Ectodermal cell (in vitro differentiated cells): ENCODE results near the gene ASB7.
"Not testable (repeated sequence)": the region's sequence is repeated elsewhere in the genome, so short reads cannot be mapped to it uniquely, and the experiment has no call there.

Source experiments
- H3K27ac ChIP-seq: 2 replicates; pipeline ENCODE4 v1.7.0; 2013; ENCODE audit warnings: mild to moderate bottlenecking, low read depth, low read length; ENCODE audit not compliant: insufficient read depth, poor library complexity, severe bottlenecking
- H3K27me3 ChIP-seq: 2 replicates; pipeline ENCODE4 v1.7.0; 2013; ENCODE audit warnings: mild to moderate bottlenecking, low read length; ENCODE audit not compliant: insufficient read depth, control insufficient read depth, poor library complexity, severe bottlenecking
- H3K36me3 ChIP-seq: one replicate; pipeline ENCODE4 v1.7.0; 2013; ENCODE audit warnings: low read length; ENCODE audit not compliant: control insufficient read depth, insufficient read depth
- H3K4me1 ChIP-seq: one replicate; pipeline ENCODE4 v1.7.0; 2013; ENCODE audit warnings: low read length; ENCODE audit not compliant: control insufficient read depth, insufficient read depth
- H3K4me3 ChIP-seq: 2 replicates; pipeline ENCODE4 v1.7.0; 2013; ENCODE audit warnings: low read depth, low read length, control low read depth; ENCODE audit not compliant: insufficient read depth
- H3K9me3 ChIP-seq: 2 replicates; pipeline ENCODE4 v1.7.0; 2013; ENCODE audit warnings: mild to moderate bottlenecking, low read length, moderate library complexity; ENCODE audit not compliant: control insufficient read depth
- WGBS, 2 experiments: methylation state at CpG; one replicate each; pipeline ENCODE4 v1.1.7; 2013; ENCODE audit warnings: missing lambda C conversion rate in 2 of 2; 5-methylcytosine and 5-hydroxymethylcytosine counted together

ASB7 gene

DNA sequence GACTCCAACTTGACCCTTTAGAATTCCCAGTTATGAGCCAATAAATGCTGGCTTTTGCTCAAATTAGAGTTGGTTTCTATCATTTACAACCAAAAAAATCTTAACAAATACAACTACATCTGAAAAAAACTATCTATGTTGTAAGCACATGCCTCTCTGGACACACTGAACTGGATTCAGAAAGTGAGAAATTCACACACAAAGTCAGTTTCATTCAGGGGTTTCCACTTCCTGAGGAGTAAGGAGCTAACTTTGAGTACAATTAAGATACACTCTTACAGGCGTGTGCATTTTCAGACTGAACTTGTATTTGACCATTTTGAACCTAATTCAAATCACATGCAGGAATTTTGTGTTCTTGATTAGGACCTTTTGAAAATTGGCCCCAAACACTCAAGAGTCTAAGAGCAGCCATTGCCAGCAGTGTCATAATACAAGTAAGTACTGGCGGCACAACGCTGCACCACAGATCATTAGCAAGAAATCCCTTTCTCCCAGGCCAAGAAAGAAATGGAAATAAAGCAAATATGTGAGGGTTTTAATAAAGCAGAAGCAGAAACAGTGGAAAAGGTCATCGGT, 31.6 kb upstream of the ASB7 start:
- Histone ChIP-seq H3K4me1 (no peaks in the 10 kb centered on the region), H3K9me3 (no peaks in the 10 kb centered on the region), H3K4me3 (no peak overlapping the region), H3K27me3 (no peaks in the 10 kb centered on the region), H3K36me3 (peaks cover 13% of the 10 kb centered on the region), H3K27ac (no peak overlapping the region)
- WGBS, 2 experiments = 93 to 94% methylated on average over 4 of the region's 4 CpGs

GRCh38 chr15:100571592-100572167, 30.7 kb upstream of the ASB7 start:
- WGBS, 2 experiments = 92 to 95% methylated on average over 6 of the region's 6 CpGs
- Histone ChIP-seq H3K27ac (no peak overlapping the region), H3K4me3 (no peak overlapping the region), H3K27me3 (no peaks in the 10 kb centered on the region), H3K4me1 (no peaks in the 10 kb centered on the region), H3K9me3 (no peaks in the 10 kb centered on the region), H3K36me3 (peaks cover 13% of the 10 kb centered on the region)

DNA sequence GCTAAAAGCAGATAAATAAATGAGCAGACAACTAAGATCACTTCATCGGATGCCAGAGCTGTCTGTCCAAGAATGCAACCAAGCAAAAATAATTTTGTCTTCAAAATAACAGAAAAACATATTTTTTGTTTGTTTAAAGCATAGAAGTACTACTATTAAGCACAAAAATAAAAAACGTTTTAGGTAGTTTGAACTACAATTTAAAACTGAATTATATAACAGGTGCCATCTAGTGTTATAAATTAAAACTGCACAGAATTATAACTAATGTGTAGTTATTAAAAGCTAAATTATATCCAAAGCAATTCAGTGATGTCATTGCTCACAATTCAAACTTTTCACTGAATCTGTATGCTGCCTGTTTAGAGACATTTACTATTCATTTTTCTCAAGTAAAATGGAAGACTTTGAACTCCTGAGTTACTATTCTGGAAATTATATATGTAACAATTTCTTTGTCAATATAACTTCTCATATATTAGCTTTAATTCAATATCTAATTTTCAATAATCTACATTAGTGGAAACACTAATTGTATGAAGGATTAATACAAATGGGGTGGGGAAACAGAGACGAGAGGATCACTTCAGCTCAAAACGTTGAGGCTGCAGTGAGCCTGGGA, 29.9 kb upstream of the ASB7 start:
- H3K36me3 ChIP-seq = peaks cover 13% of the 10 kb centered on the region
- WGBS, 2 experiments = 86 to 93% methylated on average over 3 of the region's 4 CpGs
- H3K4me3 ChIP-seq = no peak overlapping the region
- no peaks in the 10 kb centered on the region for H3K9me3 ChIP-seq
- H3K27ac ChIP-seq = no peak overlapping the region
- H3K27me3 ChIP-seq = no peaks in the 10 kb centered on the region
- H3K4me1 ChIP-seq = no peaks in the 10 kb centered on the region

DNA sequence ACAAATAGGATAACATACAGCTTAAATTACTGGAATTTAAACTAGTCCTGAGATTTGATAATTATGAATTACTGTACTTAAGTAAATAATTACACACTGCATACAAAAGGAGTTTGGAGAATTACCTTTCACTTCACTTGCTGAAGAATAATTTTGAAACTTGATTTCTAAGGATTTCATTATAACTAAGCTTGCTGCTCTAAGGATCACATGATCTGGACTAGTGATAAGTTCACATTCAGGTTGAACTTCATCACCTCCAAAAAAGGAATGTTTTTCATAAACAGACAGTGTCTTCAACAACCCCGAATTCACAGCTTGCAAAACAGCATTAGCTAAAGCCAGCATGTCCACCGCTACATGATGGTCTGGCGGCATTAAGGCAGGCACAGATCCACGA, 28.9 kb upstream of the ASB7 start:
- Histone ChIP-seq H3K36me3 (peaks cover 13% of the 10 kb centered on the region), H3K4me3 (no peak overlapping the region), H3K9me3 (no peaks in the 10 kb centered on the region), H3K4me1 (no peaks in the 10 kb centered on the region), H3K27me3 (no peaks in the 10 kb centered on the region), H3K27ac (no peak overlapping the region)
- WGBS, 2 experiments = 95 to 96% methylated on average over 4 of the region's 4 CpGs

- Histone ChIP-seq H3K27me3 (no peaks in the 10 kb centered on the region), H3K36me3 (no peaks in the 10 kb centered on the region), H3K27ac (no peak overlapping the region), H3K9me3 (no peaks in the 10 kb centered on the region), H3K4me1 (no peaks in the 10 kb centered on the region), H3K4me3 (no peak overlapping the region)
- 92 to 100% methylated on average over 4 of the region's 4 CpGs for WGBS, 2 experiments
These were observed 22.0 kb upstream of the ASB7 start for GRCh38 chr15:100580414-100580813.

- no peak overlapping the region for H3K27ac ChIP-seq
- H3K9me3 ChIP-seq = peaks cover 2% of the 10 kb centered on the region
- H3K27me3 ChIP-seq = no peaks in the 10 kb centered on the region
- no peaks in the 10 kb centered on the region for H3K4me1 ChIP-seq
- H3K36me3 ChIP-seq = peaks cover 5% of the 10 kb centered on the region
- no peak overlapping the region for H3K4me3 ChIP-seq
- 69 to 93% methylated on average over 1 of the region's 1 CpG for WGBS, 2 experiments
These were observed 13.6 kb upstream of the ASB7 start for GRCh38 chr15:100588638-100589242.

DNA sequence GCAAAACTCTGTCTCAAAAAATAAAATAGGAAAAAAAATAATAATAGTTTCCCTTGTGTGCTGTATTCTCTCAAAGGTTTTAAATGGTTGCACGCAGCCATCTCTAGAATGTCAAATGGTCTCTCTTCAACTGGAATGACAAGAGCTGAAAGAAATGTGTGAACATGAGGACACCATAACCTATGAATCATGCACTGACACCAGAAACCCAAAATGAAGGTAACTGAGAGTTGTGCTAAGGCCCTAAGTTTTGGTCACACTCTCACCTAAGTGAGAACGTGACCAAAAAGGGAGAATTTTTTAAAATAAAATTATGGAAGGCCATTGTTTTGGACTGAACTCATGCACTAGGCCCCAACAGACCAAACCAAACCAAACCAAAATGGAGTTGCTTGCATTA, 11.2 kb upstream of the ASB7 start:
- not testable (repeated sequence) for H3K4me3 ChIP-seq, H3K27ac ChIP-seq, H3K4me1 ChIP-seq, H3K27me3 ChIP-seq, H3K9me3 ChIP-seq, H3K36me3 ChIP-seq
- 97 to 100% methylated on average over 2 of the region's 2 CpGs for WGBS, 2 experiments

DNA sequence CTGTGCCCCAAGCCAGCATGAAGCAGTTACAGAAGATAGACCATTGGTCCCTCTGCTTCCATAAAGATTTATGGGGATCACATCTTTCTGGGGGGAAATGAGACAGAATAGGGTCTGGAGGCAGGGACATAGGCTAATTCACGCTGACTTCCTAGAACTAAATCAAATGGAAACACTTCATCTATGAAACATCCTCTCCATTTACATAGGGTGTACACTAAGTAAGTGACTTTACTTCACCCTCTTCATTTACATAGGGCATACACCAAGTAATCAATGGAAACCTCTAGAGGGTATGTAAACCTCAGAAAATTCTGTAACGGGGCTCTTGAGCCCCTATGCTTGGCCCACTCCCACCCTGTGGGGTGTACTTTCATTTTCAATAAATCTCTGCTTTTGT, 10.6 kb upstream of the ASB7 start:
- no peak overlapping the region for H3K4me3 ChIP-seq
- H3K4me1 ChIP-seq = no peaks in the 10 kb centered on the region
- H3K27me3 ChIP-seq = no peaks in the 10 kb centered on the region
- no peaks in the 10 kb centered on the region for H3K9me3 ChIP-seq
- H3K27ac ChIP-seq = no peak overlapping the region
- H3K36me3 ChIP-seq = peaks cover 3% of the 10 kb centered on the region
- WGBS, 2 experiments = 71 to 78% methylated on average over 2 of the region's 2 CpGs

- WGBS, 2 experiments = 86 to 96% methylated on average over 3 of the region's 3 CpGs
- Histone ChIP-seq H3K36me3 (no peaks in the 10 kb centered on the region), H3K4me1 (no peaks in the 10 kb centered on the region), H3K27ac (no peak overlapping the region), H3K9me3 (no peaks in the 10 kb centered on the region), H3K27me3 (no peaks in the 10 kb centered on the region), H3K4me3 (no peak overlapping the region)
These were observed 9.5 kb upstream of the ASB7 start for GRCh38 chr15:100592898-100593297.

DNA sequence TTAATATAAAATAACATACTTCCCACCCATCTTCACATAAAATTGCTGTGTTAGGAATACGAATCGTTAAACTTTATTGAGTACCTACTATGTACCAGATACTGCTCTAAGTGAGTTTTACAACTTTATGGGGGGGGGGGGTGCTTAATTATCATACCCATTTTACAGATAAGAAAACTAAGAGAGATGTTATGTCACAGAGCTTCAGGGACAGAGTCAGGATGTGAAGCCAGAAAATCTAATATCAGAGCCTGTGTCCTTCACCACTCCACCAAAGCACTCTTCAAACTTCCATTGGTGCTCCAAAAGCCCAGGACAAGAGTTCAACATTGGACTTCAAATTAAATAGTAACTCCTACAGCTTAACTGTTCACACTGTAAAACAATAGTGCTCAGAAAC, 9.0 kb upstream of the ASB7 start:
- no peak overlapping the region for H3K27ac ChIP-seq
- H3K4me1 ChIP-seq = no peaks in the 10 kb centered on the region
- H3K27me3 ChIP-seq = no peaks in the 10 kb centered on the region
- WGBS, 2 experiments = 100% methylated on average over 2 of the region's 2 CpGs; no CpG with 5 or more reads in 1 of the 2 experiments
- no peaks in the 10 kb centered on the region for H3K36me3 ChIP-seq
- H3K9me3 ChIP-seq = no peaks in the 10 kb centered on the region
- no peak overlapping the region for H3K4me3 ChIP-seq
